Measurements from ENCODE around the gene C14orf180. TPM values are rescaled to one million over a fixed set of nuclear protein-coding genes. Genes with fewer than 3 reads are reported as not detected.

C14orf180 gene
- total RNA-seq, 1 experiment from 2014 or later = not detected

DNA sequence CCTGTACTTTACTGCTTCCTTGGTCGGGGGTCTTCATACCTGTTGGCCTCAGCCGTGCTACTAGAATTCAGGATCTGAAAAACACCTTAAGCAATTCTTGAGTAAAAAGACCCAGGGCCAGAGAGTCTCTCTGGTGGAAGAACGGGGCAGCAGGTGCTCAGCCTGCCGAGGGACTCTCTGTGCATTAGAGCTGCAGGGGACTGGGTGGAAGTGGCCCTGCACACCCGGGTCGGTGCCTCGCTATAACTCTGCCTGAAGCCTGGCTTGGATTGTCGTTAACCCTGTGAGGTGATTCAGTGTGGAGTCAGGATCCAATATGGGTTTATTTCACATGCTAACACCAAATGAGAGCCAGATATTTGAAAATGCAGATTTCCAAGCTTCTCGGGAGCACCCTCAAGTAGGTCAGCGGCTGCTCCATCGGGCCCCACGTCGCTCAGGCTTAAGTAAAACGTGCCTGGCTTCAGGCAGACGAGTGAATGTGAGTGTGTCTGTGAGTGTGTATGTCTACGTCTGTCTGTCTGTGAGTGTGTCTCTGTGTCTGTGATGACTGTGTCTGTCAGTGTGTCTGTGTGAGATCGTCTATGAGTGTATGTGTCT, 35.1 kb upstream of the C14orf180 start:
- Histone ChIP-seq H3K27me3 (replicated peaks; ENCODE audit: insufficient read depth, low read depth, low read length, poor library complexity) (peaks cover 15% of the 10 kb centered on the region), H3K4me3 (ENCODE audit: low read depth, low read length, poor library complexity, severe bottlenecking) (no peak overlapping the region), H3K9me3 (ENCODE audit: low read depth, low read length, poor library complexity, severe bottlenecking) (no peaks in the 10 kb centered on the region), H3K27ac (ENCODE audit: low read depth, low read length, poor library complexity, severe bottlenecking) (no peak overlapping the region), H3K36me3 (ENCODE audit: insufficient read depth, low read length, poor library complexity, severe bottlenecking) (no peaks in the 10 kb centered on the region), H3K4me1 (ENCODE audit: insufficient read depth, low read length, poor library complexity, severe bottlenecking) (peaks cover 12% of the 10 kb centered on the region)
- intact Hi-C loops (cut with micrococcal nuclease; ENCODE audit: unreplicated experiment) = no loop called here
- no TSS peak for BruUV-seq (replicated peaks)
- POLR2A ChIA-PET (ENCODE audit: low non-redundant PET) = no interaction called here
- TF ChIP-seq, protein P1, sequence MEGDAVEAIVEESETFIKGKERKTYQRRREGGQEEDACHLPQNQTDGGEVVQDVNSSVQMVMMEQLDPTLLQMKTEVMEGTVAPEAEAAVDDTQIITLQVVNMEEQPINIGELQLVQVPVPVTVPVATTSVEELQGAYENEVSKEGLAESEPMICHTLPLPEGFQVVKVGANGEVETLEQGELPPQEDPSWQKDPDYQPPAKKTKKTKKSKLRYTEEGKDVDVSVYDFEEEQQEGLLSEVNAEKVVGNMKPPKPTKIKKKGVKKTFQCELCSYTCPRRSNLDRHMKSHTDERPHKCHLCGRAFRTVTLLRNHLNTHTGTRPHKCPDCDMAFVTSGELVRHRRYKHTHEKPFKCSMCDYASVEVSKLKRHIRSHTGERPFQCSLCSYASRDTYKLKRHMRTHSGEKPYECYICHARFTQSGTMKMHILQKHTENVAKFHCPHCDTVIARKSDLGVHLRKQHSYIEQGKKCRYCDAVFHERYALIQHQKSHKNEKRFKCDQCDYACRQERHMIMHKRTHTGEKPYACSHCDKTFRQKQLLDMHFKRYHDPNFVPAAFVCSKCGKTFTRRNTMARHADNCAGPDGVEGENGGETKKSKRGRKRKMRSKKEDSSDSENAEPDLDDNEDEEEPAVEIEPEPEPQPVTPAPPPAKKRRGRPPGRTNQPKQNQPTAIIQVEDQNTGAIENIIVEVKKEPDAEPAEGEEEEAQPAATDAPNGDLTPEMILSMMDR (conservative IDR thresholded peaks at IDR 0.05; ENCODE audit: low read depth, low read length) = no peak
- TF ChIP-seq EZH2 (IDR thresholded peaks at IDR 0.05; ENCODE audit: borderline replicate concordance, low read depth, low read length, poor library complexity, severe bottlenecking) = no peak
- no peak for DNase-seq (ENCODE audit: low spot score)
- CTCF ChIA-PET = no interaction called here

GRCh38 chr14:104545151-104545941, 34.2 kb upstream of the C14orf180 start:
- Histone ChIP-seq H3K36me3 (ENCODE audit: insufficient read depth, low read length, poor library complexity, severe bottlenecking) (no peaks in the 10 kb centered on the region), H3K27me3 (replicated peaks; ENCODE audit: insufficient read depth, low read depth, low read length, poor library complexity) (peaks cover 15% of the 10 kb centered on the region), H3K9me3 (ENCODE audit: low read depth, low read length, poor library complexity, severe bottlenecking) (no peaks in the 10 kb centered on the region), H3K4me1 (ENCODE audit: insufficient read depth, low read length, poor library complexity, severe bottlenecking) (peaks cover 12% of the 10 kb centered on the region), H3K27ac (ENCODE audit: low read depth, low read length, poor library complexity, severe bottlenecking) (no peak overlapping the region), H3K4me3 (ENCODE audit: low read depth, low read length, poor library complexity, severe bottlenecking) (peak overlapping the region; percentile 7)
- intact Hi-C loops (cut with micrococcal nuclease; ENCODE audit: unreplicated experiment) = no loop called here
- no TSS peak for BruUV-seq (replicated peaks)
- peak; percentile 65 for DNase-seq (ENCODE audit: low spot score)
- ChIA-PET POLR2A (ENCODE audit: low non-redundant PET) (no interaction called here), CTCF (no interaction called here)
- TF ChIP-seq EZH2 (IDR thresholded peaks at IDR 0.05; ENCODE audit: borderline replicate concordance, low read depth, low read length, poor library complexity, severe bottlenecking) = no peak
- TF ChIP-seq, protein P1 (conservative IDR thresholded peaks at IDR 0.05; ENCODE audit: low read depth, low read length) = 0 out of 2 replicates have a peak, but pooled peaks have one; percentile 18

DNA sequence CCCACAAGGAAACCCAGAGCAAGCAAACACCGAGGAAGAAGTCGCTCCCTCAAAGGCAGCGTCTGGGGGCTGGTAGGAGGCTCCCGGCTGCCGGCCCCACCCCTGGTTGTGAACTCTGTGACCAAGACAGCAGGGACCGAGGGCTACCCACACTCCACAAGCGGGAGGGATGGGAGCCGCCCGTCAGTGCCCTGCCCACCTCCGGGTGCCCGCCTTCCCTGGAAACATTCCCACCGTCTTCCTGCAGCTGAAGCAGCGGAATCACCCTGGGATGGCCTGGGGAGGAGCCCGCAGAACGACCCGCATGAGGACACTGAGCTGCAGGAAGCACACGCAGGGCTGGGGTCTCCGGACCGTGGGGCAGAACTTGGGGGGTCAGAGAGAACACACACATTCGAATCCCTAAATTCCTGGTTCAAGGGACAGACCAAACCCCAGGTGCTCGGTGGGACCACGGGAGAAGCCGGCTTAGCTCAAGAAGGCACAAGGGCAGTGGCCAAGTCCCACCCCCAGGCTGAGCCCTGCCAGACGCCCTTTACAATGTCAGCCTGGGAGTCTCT, 33.5 kb upstream of the C14orf180 start:
- POLR2A ChIA-PET (ENCODE audit: low non-redundant PET) = no interaction called here

More for the DNA sequence above, 33.5 kb upstream of the C14orf180 start:
- H3K27ac ChIP-seq (ENCODE audit: low read depth, low read length, poor library complexity, severe bottlenecking) = no peak overlapping the region
- BruUV-seq (replicated peaks) = no TSS peak
- intact Hi-C loops (cut with micrococcal nuclease; ENCODE audit: unreplicated experiment) = no loop called here
- peaks cover 12% of the 10 kb centered on the region for H3K4me1 ChIP-seq (ENCODE audit: insufficient read depth, low read length, poor library complexity, severe bottlenecking)
- CTCF ChIA-PET = no interaction called here
- H3K9me3 ChIP-seq (ENCODE audit: low read depth, low read length, poor library complexity, severe bottlenecking) = no peaks in the 10 kb centered on the region
- no peak for DNase-seq (ENCODE audit: low spot score)
- peak overlapping the region; percentile 7 for H3K4me3 ChIP-seq (ENCODE audit: low read depth, low read length, poor library complexity, severe bottlenecking)
- TF ChIP-seq EZH2 (IDR thresholded peaks at IDR 0.05; ENCODE audit: borderline replicate concordance, low read depth, low read length, poor library complexity, severe bottlenecking) = no peak
- TF ChIP-seq, protein P1 (conservative IDR thresholded peaks at IDR 0.05; ENCODE audit: low read depth, low read length) = no peak
- peaks cover 12% of the 10 kb centered on the region for H3K27me3 ChIP-seq (replicated peaks; ENCODE audit: insufficient read depth, low read depth, low read length, poor library complexity)
- H3K36me3 ChIP-seq (ENCODE audit: insufficient read depth, low read length, poor library complexity, severe bottlenecking) = no peaks in the 10 kb centered on the region

Data from A673 (cell line).